ENCODE results near the gene RASIP1. TPM values are rescaled to one million over a fixed set of nuclear protein-coding genes. Genes with fewer than 3 reads are reported as not detected.
A peak's percentile ranks its signal among the peaks of the same experiment; 100 is the strongest.

The RASIP1 gene
- polyA plus RNA-seq, 1 experiment = 0.32 TPM

DNA sequence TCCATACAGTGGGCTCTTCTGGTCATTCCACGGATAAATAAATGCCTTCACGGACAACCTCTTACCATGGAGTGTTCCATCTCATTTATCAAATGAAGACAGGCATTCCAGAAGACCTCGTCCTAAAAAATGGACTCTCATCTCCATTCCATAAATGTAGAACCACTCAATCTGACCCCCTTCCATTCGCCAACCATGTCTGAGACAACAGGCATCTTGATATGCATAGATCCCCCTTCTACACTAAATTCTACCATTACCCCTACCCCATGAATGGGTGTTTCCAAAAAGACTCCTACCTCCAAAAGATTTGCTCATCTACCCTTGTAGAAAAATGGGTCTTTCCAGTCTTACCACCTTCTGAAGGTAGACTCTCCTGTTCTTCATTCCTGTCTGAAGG is 9.0 kb downstream of the RASIP1 start:
- TF ChIP-seq, protein P1, sequence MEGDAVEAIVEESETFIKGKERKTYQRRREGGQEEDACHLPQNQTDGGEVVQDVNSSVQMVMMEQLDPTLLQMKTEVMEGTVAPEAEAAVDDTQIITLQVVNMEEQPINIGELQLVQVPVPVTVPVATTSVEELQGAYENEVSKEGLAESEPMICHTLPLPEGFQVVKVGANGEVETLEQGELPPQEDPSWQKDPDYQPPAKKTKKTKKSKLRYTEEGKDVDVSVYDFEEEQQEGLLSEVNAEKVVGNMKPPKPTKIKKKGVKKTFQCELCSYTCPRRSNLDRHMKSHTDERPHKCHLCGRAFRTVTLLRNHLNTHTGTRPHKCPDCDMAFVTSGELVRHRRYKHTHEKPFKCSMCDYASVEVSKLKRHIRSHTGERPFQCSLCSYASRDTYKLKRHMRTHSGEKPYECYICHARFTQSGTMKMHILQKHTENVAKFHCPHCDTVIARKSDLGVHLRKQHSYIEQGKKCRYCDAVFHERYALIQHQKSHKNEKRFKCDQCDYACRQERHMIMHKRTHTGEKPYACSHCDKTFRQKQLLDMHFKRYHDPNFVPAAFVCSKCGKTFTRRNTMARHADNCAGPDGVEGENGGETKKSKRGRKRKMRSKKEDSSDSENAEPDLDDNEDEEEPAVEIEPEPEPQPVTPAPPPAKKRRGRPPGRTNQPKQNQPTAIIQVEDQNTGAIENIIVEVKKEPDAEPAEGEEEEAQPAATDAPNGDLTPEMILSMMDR (IDR thresholded peaks at IDR 0.05; ENCODE audit: low read depth, low read length) = no peak
- no peak overlapping the region for H3K27ac ChIP-seq (ENCODE audit: low read depth, low read length)
- no peak for DNase-seq (ENCODE audit: low read depth, low spot score)
- ChIA-PET CTCF (no interaction called here), POLR2A (no interaction called here)
- H3K9me3 ChIP-seq (ENCODE audit: control insufficient read depth, insufficient read depth, low read length) = peaks cover 14% of the 10 kb centered on the region
- H3K27me3 ChIP-seq (ENCODE audit: control insufficient read depth, insufficient read depth, low read length) = peaks cover 17% of the 10 kb centered on the region
- no peak overlapping the region for H3K4me3 ChIP-seq (ENCODE audit: low read depth, low read length)

DNA sequence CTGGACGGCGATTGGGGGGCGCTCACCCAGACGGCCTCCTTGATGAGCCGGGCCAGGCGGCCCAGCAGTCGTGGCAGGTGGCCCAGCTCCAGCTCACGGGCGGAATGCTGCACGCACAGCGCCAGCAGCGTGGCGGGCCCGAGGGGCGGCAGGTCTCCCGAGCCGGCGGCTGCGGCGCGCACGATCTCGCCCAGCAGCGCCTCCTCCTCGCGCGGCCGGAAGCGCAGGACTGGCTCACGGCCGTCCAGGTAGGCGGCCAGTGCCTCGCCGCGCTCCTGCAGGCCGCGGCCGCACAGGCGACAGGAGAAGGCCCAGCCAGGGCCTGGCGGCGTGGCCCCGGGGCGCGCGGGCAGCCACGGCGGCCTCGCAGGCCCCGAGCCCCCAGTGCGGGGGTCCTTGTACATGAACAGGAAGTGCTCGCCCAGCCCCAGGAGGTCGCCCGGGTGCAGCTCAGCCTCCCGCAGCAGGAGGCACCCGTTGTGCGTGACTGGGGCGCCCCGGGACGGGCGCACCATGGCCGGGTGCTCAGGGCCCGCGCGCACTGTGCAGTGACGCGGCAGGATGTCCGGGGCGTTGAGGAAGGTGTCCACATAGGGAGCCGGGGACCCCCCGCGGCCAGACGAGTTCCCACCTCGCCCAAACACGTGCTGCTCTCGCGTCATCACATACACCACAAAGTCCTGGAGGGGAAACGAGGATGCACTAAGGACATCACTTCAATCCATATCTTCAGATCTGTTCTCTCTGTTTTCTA is 11.3 kb downstream of the RASIP1 start:
- no peak overlapping the region for H3K27ac ChIP-seq (ENCODE audit: low read depth, low read length)
- CTCF ChIA-PET = no interaction called here
- no peak overlapping the region for H3K4me3 ChIP-seq (ENCODE audit: low read depth, low read length)
- H3K27me3 ChIP-seq (ENCODE audit: control insufficient read depth, insufficient read depth, low read length) = peaks cover 14% of the 10 kb centered on the region
- POLR2A ChIA-PET = no interaction called here
- no peak for DNase-seq (ENCODE audit: low read depth, low spot score)
- peaks cover 13% of the 10 kb centered on the region; the same call in 1 of the 2 replicates for H3K9me3 ChIP-seq (ENCODE audit: control insufficient read depth, insufficient read depth, low read length)
- TF ChIP-seq, protein P1 (IDR thresholded peaks at IDR 0.05; ENCODE audit: low read depth, low read length) = no peak

DNA sequence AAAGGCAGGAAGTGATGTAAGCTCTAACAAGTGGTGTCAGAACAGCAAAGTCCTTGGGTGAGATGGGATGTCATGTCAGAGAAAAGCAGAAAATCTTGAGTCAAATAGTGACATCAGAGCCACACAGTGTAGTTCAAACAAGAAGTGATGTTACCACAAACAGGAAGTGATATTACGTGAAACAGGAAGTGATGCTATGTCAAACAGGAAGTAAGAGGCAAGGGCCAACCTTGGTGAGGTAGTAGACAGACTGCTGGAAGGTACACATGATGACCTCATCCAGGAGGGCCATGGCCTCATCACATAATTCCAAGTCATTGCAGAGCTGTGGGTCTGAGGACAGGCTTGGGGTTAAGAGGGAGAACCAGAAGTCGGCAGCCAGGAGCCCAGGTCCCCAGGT is 13.9 kb downstream of the RASIP1 start:
- H3K9me3 ChIP-seq (ENCODE audit: control insufficient read depth, insufficient read depth, low read length) = peaks cover 13% of the 10 kb centered on the region; the same call in 1 of the 2 replicates

GRCh38 chr19:48724796-48725753 is 15.3 kb downstream of the RASIP1 start:
- Histone ChIP-seq H3K27me3 (ENCODE audit: control insufficient read depth, insufficient read depth, low read length) (no peaks in the 10 kb centered on the region), H3K27ac (ENCODE audit: low read depth, low read length) (peak overlapping the region; percentile 66), H3K9me3 (ENCODE audit: control insufficient read depth, insufficient read depth, low read length) (peaks cover 13% of the 10 kb centered on the region; the same call in 1 of the 2 replicates), H3K4me3 (ENCODE audit: low read depth, low read length) (no peak overlapping the region)
- peak; percentile 63 for DNase-seq (ENCODE audit: low read depth, low spot score)
- ChIA-PET POLR2A (interaction anchor here (0.7 to 1.4 kb wide), 5 partner anchors 9 to 239 kb away, joined by 3 to 5 read pairs (median 4); partner anchors contain the start of gene PPP1R15A), CTCF (interaction anchor here (0.7 to 0.9 kb wide), 2 partner anchors 49 to 275 kb away, joined by 3 read pairs; no protein-coding TSS in a partner anchor)
- TF ChIP-seq, protein P1 (IDR thresholded peaks at IDR 0.05; ENCODE audit: low read depth, low read length) = no peak

More for the DNA sequence above, 13.9 kb downstream of the RASIP1 start:
- Histone ChIP-seq H3K4me3 (ENCODE audit: low read depth, low read length) (no peak overlapping the region), H3K27ac (ENCODE audit: low read depth, low read length) (no peak overlapping the region), H3K27me3 (ENCODE audit: control insufficient read depth, insufficient read depth, low read length) (peaks cover 3% of the 10 kb centered on the region)
- CTCF ChIA-PET = interaction anchor here (1.0 kb wide), 1 partner anchor 267 kb away, joined by 12 read pairs; the partner anchor contains the start of gene RUVBL2
- TF ChIP-seq, protein P1 (IDR thresholded peaks at IDR 0.05; ENCODE audit: low read depth, low read length) = no peak
- POLR2A ChIA-PET = no interaction called here
- no peak for DNase-seq (ENCODE audit: low read depth, low spot score)

Data from AG04450 (cell line).